COLO668 (cell line): Measurements from ENCODE around the gene HOXA4.
A peak's percentile ranks its signal among the peaks of the same experiment; 100 is the strongest.

Experiments used
- DNase-seq: peaks from one replicate; lab custom pipeline; 2025; ENCODE audit not compliant: unreplicated experiment; lab: John Stamatoyannopoulos, UW

Gene HOXA4

GRCh38 chr7:27169658-27170425, 39.3 kb upstream of the HOXA4 start:
- peak; percentile 85 for DNase-seq

- DNase-seq = no peak
These were observed 37.8 kb upstream of the HOXA4 start for GRCh38 chr7:27168265-27168947.

DNA sequence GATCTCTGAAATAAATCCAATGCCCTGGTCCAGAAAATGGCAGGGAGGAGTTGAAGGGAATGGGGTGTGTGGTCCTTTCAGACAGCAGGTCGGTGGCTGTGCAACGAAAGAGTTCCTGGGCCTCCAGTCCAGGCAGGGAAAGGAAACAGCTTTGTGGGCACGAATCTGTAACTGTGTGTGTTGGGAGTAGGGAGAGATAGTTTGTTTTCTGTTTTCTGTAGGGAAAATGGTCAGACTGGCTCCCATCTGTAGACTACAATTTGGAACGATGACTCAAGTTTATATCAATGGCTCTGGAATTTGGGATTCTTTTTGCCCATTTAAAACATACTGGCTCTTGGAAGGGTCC, 37.3 kb upstream of the HOXA4 start:
- DNase-seq = no peak

DNA sequence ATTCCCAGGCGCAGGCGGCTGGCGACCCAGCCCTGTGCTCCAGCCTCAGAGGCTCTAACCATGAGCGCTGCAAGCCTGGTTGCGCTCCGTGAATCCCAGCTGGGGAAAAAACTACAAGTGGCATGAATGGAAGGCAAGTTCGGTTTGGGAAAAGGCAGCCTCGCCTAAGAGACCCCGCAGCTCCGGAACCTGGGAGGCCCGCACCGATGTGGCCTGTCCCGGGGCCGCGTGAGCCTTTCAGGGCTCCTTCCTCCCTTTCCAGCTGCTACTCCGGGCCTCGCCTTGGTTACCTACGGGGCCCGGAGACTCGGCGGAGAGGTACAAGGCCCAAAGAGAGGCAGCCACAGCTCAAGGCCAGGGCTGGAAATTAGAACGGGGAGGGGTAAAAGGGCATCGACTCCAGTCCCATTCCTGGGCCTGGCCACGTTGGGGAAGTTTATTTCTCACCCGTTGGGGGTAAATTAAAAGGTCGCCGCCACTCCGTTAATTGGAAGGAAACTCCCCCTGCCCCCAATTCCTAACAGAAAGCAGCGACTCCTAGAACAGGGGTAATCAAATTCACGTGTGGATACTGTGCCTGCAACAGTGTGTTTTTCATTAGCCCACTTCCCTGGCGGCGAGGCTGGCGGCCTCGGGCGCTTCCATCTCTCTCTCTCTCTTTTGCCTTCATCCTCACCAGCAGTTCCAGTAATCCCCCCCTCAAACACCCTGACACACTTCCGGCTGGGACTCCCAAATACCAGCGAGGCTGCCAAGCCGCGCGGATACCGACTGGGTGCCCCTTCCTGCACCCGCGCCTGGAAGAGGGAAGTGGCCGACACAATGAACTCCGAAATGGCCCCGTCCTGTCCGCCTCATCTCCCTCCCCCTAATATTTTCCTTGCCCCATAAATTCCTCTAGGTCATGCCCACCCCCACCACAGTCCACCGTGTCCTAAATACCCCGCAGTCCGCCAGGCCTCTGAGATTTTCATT, 36.3 kb upstream of the HOXA4 start:
- no peak for DNase-seq

GRCh38 chr7:27165996-27166530, 35.5 kb upstream of the HOXA4 start:
- DNase-seq = no peak

GRCh38 chr7:27165089-27165995, 34.8 kb upstream of the HOXA4 start, which contains the start of gene HOXA9:
TSS of gene HOXA9 (minus strand) at chr7:27165537. CDS start at chr7:27165457, 80 bp downstream.
- peak; percentile 90 for DNase-seq

DNA sequence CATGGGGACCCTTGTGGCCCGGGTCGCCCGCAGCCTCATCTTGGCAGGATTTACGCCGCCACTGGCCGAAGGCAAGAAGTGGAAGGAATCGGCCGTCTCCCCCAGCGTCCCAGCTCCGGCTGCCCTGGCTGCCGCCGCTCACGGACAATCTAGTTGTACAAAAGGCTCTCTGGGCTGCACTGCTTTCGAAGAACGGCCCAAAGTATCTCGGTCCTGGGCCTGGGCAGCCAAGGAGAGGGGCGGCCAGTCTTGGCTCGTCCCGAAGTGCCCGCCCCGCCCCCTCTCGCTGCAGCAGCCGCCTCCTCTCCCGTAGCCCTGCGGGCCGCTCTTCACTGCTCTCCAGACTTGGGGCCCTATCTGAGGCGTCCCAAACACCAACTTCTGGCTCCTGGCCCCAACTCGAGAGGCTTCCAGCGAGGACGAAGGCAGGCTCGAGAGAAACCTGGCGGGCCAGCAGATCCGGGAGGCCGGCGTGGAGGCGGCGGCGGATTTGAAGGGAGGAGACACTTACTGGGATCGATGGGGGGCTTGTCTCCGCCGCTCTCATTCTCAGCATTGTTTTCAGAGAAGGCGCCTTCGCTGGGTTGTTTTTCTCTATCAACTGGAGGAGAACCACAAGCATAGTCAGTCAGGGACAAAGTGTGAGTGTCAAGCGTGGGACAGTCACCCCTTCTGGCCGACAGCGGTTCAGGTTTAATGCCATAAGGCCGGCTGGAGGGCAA, 34.0 kb upstream of the HOXA4 start:
- no peak for DNase-seq

DNA sequence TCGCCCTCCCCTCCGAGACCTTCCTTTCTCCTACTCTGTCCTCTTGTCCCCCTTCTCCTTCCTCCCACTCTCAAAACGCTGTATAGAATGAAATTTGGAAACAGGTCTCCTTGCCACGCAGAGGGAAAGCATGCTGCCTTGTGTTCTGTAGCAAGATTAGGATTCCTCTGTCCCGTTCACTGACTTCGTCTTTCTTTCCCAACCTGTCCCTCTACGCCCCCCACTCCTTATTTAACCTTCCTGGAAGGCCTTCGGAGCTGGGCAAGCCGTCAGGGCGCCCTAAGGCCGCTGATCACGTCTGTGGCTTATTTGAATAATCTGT, 33.4 kb upstream of the HOXA4 start:
- DNase-seq = no peak

DNA sequence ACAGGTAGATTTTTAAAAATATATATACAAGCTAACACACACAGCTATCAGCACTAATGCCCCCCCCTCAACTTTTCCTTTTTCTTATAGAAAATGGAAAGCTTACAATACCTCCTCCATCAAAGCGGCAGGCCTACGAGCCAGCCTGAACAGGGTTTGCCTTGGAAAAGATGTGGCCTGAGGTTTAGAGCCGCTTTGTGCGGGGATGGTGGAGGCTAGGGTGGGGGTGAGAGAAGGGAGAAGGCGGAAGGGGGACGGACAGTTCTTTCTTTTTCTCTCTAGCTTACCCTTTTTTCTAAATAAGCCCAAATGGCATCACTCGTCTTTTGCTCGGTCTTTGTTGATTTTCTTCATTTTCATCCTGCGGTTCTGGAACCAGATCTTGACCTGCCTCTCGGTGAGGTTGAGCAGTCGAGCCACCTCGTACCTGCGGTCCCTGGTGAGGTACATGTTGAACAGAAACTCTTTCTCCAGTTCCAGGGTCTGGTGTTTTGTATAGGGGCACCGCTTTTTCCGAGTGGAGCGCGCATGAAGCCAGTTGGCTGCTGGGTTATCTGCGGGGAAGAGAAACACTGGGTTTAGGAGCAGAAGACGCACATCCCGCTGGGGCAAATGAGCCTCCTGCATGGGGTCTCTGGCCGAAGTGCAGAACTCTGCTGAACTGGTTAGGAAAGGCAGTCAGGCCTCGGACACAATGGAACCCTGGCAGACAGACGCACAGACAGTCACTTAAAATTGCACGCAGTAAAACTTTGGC, 32.9 kb upstream of the HOXA4 start:
- DNase-seq = no peak

GRCh38 chr7:27162561-27163287, 32.2 kb upstream of the HOXA4 start:
- DNase-seq = no peak

- no peak for DNase-seq
These were observed 31.4 kb upstream of the HOXA4 start for GRCh38 chr7:27161721-27162560.

DNA sequence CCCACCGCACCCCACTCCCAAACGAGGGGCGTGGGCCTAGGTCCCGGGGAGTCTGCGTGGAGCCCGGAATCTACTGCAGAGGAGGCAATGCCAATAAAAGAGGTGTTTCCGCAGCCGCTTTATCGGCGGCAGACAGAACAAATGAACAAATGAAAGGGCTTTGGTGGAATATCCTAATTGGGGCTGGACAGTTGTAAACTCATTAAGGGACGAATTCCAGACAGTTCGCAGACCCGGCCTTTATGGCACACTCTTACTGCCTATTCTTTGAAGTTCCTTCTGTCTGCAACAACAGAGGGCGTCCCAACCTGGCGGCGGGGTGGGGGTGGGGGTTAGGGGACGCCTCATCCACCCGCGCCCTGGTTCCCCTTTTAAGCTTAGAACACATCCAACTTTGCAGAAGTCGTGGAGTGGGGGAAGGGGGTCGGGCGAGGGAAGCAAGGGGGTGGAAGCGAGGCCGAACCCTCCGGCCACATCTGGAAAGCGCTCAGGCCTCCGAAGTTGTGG, 30.7 kb upstream of the HOXA4 start:
- no peak for DNase-seq

DNA sequence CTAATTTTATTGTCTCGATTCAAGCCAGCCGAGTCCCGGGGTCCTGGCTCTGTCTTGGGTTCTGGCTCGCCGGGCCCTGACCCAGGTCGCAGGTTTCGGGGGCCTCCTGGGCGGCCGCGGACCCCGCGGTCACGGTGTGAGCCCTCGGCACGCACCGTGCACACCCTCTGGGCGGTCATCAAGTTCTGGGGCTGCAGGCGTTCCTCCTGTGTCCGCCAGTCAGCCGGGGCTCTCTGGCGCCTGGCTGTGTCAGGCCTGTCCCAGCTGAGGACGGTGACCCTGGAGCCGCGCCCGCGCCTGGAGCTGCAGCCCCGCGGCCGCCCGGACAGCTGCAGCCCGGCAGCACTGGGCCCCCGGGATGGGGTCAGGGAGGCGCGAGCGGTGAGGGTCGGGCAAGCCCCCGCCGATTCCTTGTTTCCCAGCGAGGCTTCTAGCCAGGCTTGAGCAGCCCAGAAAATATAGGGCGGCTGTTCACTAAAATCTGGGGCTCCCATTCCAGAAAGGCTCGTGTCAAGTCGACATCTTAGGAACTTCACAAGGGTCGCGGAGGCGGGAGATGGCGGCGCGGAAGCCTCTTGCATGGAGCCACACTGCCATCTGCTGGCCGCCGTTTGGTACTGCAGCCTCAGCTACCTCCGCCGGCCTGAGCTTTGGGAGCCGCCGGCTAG, 30.1 kb upstream of the HOXA4 start:
- DNase-seq = peak; percentile 91

DNA sequence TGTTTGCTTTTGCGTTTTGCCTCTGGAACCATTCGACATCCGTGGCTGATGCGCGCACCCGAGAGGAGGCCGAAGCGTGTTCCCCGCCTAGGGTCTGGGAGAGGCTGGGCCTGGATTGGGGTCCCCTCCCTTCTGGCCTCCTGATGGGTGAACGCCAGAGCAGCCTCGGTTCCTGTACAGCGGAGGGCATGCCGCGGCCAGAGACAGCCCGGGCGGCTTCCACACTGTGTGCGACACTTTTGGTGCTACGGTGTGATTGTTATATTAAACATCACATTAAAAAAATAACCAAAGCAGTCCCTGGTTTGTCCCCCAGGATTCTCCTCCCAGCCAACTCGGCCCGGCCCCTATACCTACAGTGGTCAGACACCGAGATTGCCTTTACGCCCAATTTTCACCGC, 29.6 kb upstream of the HOXA4 start:
- no peak for DNase-seq

GRCh38 chr7:27159266-27160144, 28.9 kb upstream of the HOXA4 start:
- no peak for DNase-seq
